Measurements from ENCODE around the gene RAP1GAP2.

- TF ChIP-seq CTCF (conservative IDR thresholded peaks at IDR 0.05; ENCODE audit: low read length): no peak
- TF ChIP-seq EZH2phosphoT487 (IDR thresholded peaks at IDR 0.05; ENCODE audit: borderline replicate concordance, low read depth, low read length): no peak
These were observed 73.4 kb downstream of the RAP1GAP2 start for GRCh38 chr17:2869604-2870003.
